ENCODE data around the gene MNX1.

MNX1 gene

DNA sequence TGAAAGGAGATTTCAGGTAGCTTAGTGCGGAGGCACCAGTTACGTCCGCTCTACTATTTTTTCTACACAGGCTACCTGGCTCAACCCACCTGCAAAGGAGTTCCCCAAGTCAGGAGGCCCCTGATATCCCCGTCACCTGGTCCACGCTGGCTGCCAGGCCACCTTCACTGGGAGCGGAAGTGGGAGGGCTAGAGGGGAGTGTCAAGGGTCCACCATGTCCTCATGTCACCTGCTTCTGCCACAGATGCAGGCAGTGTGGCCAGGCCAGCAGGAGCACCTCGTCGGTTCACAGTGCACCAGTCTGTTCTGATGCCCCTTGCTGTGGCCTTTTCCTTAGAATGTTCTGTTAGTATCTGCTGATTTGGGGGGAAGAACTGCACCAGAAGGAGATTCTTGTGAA is 44.1 kb downstream of the MNX1 start:
- Histone ChIP-seq H3K23ac (ENCODE audit: low read depth, low read length, poor library complexity) (no peak overlapping the region), H3K4me3 (ENCODE audit: low read length in 2 of 2) (no peak overlapping the region), H3K4me1 (ENCODE audit: control insufficient read depth in 2 of 2, insufficient read depth in 1 of 2, low read depth in 1 of 2, low read length in 2 of 2) (no peaks in the 10 kb centered on the region), H3K27ac (replicated peaks; ENCODE audit: low read length) (no peak overlapping the region), H4K8ac (ENCODE audit: low read depth, low read length) (no peak overlapping the region), H2AFZ (ENCODE audit: low read length) (no peak overlapping the region), H2BK12ac (ENCODE audit: low read length) (no peak overlapping the region), H3K14ac (ENCODE audit: low read length) (no peak overlapping the region), H3K4ac (ENCODE audit: low read length) (no peak overlapping the region), H3K79me1 (ENCODE audit: low read depth, low read length) (no peaks in the 10 kb centered on the region), H2BK15ac (ENCODE audit: low read length) (no peak overlapping the region), H2AK5ac (ENCODE audit: low read depth, low read length) (no peak overlapping the region), H2BK5ac (ENCODE audit: low read length) (no peak overlapping the region), H4K91ac (ENCODE audit: low read depth, low read length, poor library complexity) (no peak overlapping the region), H3K27me3 (ENCODE audit: control insufficient read depth in 3 of 3, insufficient read depth in 3 of 3, low read depth in 1 of 3, low read length in 3 of 3) (no peaks in the 10 kb centered on the region), H3K4me2 (ENCODE audit: insufficient read depth, low read length, poor library complexity, severe bottlenecking) (no peak overlapping the region), H3K9ac (ENCODE audit: low read depth, low read length, poor library complexity) (no peak overlapping the region), H3K18ac (ENCODE audit: low read length) (no peak overlapping the region), H2BK120ac (ENCODE audit: low read depth, low read length) (no peak overlapping the region), H3K9me3 (replicated peaks in 1 of 2; ENCODE audit: control insufficient read depth in 2 of 2, insufficient read depth in 1 of 2, low read depth in 1 of 2, low read length in 2 of 2) (no peaks in the 10 kb centered on the region), H3K36me3 (replicated peaks in 1 of 2; ENCODE audit: control insufficient read depth in 2 of 2, insufficient read depth in 2 of 2, low read length in 2 of 2) (peaks cover 37 to 97% of the 10 kb centered on the region in 2 donors)
- WGBS, 2 donors (ENCODE audit: extremely low coverage in 2 of 2, insufficient read length in 2 of 2, insufficient replicate concordance in 1 of 2): no CpG with 5 or more reads among the region's 8 CpGs
- DNase-seq (ENCODE audit: low spot score): no peak

DNA sequence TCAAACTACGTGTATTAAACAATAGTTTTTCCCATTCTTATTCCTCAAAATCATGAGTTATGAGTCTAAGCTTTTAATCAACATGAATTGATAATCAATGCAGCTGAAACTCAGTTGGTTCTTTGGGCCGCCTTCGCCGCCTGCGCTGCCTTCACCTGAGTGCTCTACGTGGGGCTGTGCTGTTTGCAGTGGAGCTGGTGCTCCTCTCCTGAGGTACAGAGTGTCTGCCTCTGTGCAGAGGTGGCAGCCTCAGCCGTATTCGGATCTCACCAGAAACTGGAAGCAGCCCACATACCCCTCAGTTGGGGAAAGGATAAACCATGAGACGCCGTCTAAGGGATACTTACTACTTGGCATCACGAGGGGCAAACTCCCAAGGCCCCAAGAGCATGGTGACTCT is 45.5 kb downstream of the MNX1 start:
- H3K79me1 ChIP-seq (ENCODE audit: low read depth, low read length): no peaks in the 10 kb centered on the region
- H2BK12ac ChIP-seq (ENCODE audit: low read length): no peak overlapping the region
- no peak overlapping the region for H2BK120ac ChIP-seq (ENCODE audit: low read depth, low read length)
- H2BK15ac ChIP-seq (ENCODE audit: low read length): no peak overlapping the region
- DNase-seq (ENCODE audit: low spot score): no peak
- no peak overlapping the region for H3K18ac ChIP-seq (ENCODE audit: low read length)
- H3K4me3 ChIP-seq (ENCODE audit: low read length in 2 of 2): no peak overlapping the region
- H3K4me2 ChIP-seq (ENCODE audit: insufficient read depth, low read length, poor library complexity, severe bottlenecking): no peak overlapping the region
- H3K36me3 ChIP-seq (replicated peaks in 1 of 2; ENCODE audit: control insufficient read depth in 2 of 2, insufficient read depth in 2 of 2, low read length in 2 of 2): peaks cover 47 to 100% of the 10 kb centered on the region in 2 donors
- no peak overlapping the region for H3K9ac ChIP-seq (ENCODE audit: low read depth, low read length, poor library complexity)
- no peaks in the 10 kb centered on the region for H3K9me3 ChIP-seq (replicated peaks in 1 of 2; ENCODE audit: control insufficient read depth in 2 of 2, insufficient read depth in 1 of 2, low read depth in 1 of 2, low read length in 2 of 2)
- no peak overlapping the region for H4K8ac ChIP-seq (ENCODE audit: low read depth, low read length)
- no peak overlapping the region for H2AK5ac ChIP-seq (ENCODE audit: low read depth, low read length)
- H2BK5ac ChIP-seq (ENCODE audit: low read length): no peak overlapping the region
- no peak overlapping the region for H4K91ac ChIP-seq (ENCODE audit: low read depth, low read length, poor library complexity)
- no peak overlapping the region for H3K23ac ChIP-seq (ENCODE audit: low read depth, low read length, poor library complexity)
- no peak overlapping the region for H2AFZ ChIP-seq (ENCODE audit: low read length)
- no peak overlapping the region for H3K4ac ChIP-seq (ENCODE audit: low read length)
- no CpG with 5 or more reads among the region's 11 CpGs for WGBS, 2 donors (ENCODE audit: extremely low coverage in 2 of 2, insufficient read length in 2 of 2, insufficient replicate concordance in 1 of 2)
- no peaks in the 10 kb centered on the region for H3K4me1 ChIP-seq (ENCODE audit: control insufficient read depth in 2 of 2, insufficient read depth in 1 of 2, low read depth in 1 of 2, low read length in 2 of 2)
- H3K27ac ChIP-seq (replicated peaks; ENCODE audit: low read length): no peak overlapping the region
- no peak overlapping the region for H3K14ac ChIP-seq (ENCODE audit: low read length)
- no peaks in the 10 kb centered on the region for H3K27me3 ChIP-seq (ENCODE audit: control insufficient read depth in 3 of 3, insufficient read depth in 3 of 3, low read depth in 1 of 3, low read length in 3 of 3)

DNA sequence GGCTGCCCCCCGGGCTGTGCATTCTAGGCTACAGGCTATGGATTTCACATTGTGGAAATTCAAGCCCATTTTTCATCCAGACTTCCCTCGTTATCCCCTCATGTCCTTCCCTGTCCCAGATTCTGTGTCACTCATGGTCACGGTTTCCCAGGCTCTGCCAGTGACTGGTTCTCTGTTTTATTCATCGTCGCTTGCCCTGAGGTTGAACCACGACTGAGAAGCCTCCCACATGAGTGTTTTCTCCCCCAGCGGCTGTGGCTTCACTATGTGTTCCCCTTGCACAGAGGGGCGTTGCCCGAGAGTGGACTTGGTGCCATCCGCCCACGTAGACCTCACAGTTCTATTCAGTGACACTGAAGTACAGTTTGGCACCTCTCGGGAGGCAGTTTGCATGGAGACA is 47.0 kb downstream of the MNX1 start:
- no peaks in the 10 kb centered on the region for H3K27me3 ChIP-seq (ENCODE audit: control insufficient read depth in 3 of 3, insufficient read depth in 3 of 3, low read depth in 1 of 3, low read length in 3 of 3)
- no peak overlapping the region for H2BK120ac ChIP-seq (ENCODE audit: low read depth, low read length)
- no peak overlapping the region for H2BK12ac ChIP-seq (ENCODE audit: low read length)
- no peak overlapping the region for H3K14ac ChIP-seq (ENCODE audit: low read length)
- no peaks in the 10 kb centered on the region for H3K4me1 ChIP-seq (ENCODE audit: control insufficient read depth in 2 of 2, insufficient read depth in 1 of 2, low read depth in 1 of 2, low read length in 2 of 2)
- no CpG with 5 or more reads among the region's 12 CpGs for WGBS, 2 donors (ENCODE audit: extremely low coverage in 2 of 2, insufficient read length in 2 of 2, insufficient replicate concordance in 1 of 2)
- no peak overlapping the region for H3K18ac ChIP-seq (ENCODE audit: low read length)
- H2AK5ac ChIP-seq (ENCODE audit: low read depth, low read length): no peak overlapping the region
- H2BK5ac ChIP-seq (ENCODE audit: low read length): no peak overlapping the region
- H3K36me3 ChIP-seq (replicated peaks in 1 of 2; ENCODE audit: control insufficient read depth in 2 of 2, insufficient read depth in 2 of 2, low read length in 2 of 2): peaks cover 47 to 98% of the 10 kb centered on the region in 2 donors
- H3K4me3 ChIP-seq (ENCODE audit: low read length in 2 of 2): no peak overlapping the region
- H2BK15ac ChIP-seq (ENCODE audit: low read length): no peak overlapping the region
- H3K4me2 ChIP-seq (ENCODE audit: insufficient read depth, low read length, poor library complexity, severe bottlenecking): no peak overlapping the region
- no peak overlapping the region for H3K27ac ChIP-seq (replicated peaks; ENCODE audit: low read length)
- no peaks in the 10 kb centered on the region for H3K9me3 ChIP-seq (replicated peaks in 1 of 2; ENCODE audit: control insufficient read depth in 2 of 2, insufficient read depth in 1 of 2, low read depth in 1 of 2, low read length in 2 of 2)
- no peaks in the 10 kb centered on the region for H3K79me1 ChIP-seq (ENCODE audit: low read depth, low read length)
- H3K23ac ChIP-seq (ENCODE audit: low read depth, low read length, poor library complexity): no peak overlapping the region
- no peak overlapping the region for H3K9ac ChIP-seq (ENCODE audit: low read depth, low read length, poor library complexity)
- no peak for DNase-seq (ENCODE audit: low spot score)
- no peak overlapping the region for H2AFZ ChIP-seq (ENCODE audit: low read length)
- H3K4ac ChIP-seq (ENCODE audit: low read length): no peak overlapping the region
- H4K91ac ChIP-seq (ENCODE audit: low read depth, low read length, poor library complexity): no peak overlapping the region
- no peak overlapping the region for H4K8ac ChIP-seq (ENCODE audit: low read depth, low read length)

DNA sequence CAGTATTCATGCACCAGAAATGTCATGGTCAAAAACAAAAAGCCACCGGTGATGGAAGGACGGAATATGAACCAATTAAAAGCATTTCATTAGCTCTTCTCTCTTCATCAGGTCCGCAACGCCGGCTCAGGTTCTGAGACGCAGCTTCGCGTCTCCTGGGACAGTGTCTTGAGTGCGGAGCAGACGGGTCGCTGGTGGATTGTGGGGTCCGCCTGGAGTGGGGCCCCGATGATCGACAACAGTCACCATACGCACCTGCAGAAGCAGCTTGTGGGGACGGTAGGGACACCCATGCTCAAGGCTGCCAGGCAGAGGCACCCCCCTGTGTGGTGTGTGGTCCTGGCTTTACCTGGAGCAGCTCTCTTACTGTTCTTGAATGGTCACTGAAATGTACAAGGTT is 47.6 kb downstream of the MNX1 start:
- H3K4me2 ChIP-seq (ENCODE audit: insufficient read depth, low read length, poor library complexity, severe bottlenecking): no peak overlapping the region
- no peak overlapping the region for H4K91ac ChIP-seq (ENCODE audit: low read depth, low read length, poor library complexity)
- H3K14ac ChIP-seq (ENCODE audit: low read length): no peak overlapping the region
- H3K9me3 ChIP-seq (replicated peaks in 1 of 2; ENCODE audit: control insufficient read depth in 2 of 2, insufficient read depth in 1 of 2, low read depth in 1 of 2, low read length in 2 of 2): no peaks in the 10 kb centered on the region
- peak overlapping the region in 1 of 2 donors; percentile 65 for H3K4me3 ChIP-seq (ENCODE audit: low read length in 2 of 2)
- H3K4ac ChIP-seq (ENCODE audit: low read length): no peak overlapping the region
- no peak overlapping the region for H3K23ac ChIP-seq (ENCODE audit: low read depth, low read length, poor library complexity)
- H3K36me3 ChIP-seq (replicated peaks in 1 of 2; ENCODE audit: control insufficient read depth in 2 of 2, insufficient read depth in 2 of 2, low read length in 2 of 2): peaks cover 49 to 98% of the 10 kb centered on the region in 2 donors
- H3K4me1 ChIP-seq (ENCODE audit: control insufficient read depth in 2 of 2, insufficient read depth in 1 of 2, low read depth in 1 of 2, low read length in 2 of 2): no peaks in the 10 kb centered on the region
- H3K27ac ChIP-seq (replicated peaks; ENCODE audit: low read length): no peak overlapping the region
- H2BK120ac ChIP-seq (ENCODE audit: low read depth, low read length): no peak overlapping the region
- H3K18ac ChIP-seq (ENCODE audit: low read length): no peak overlapping the region
- H2AK5ac ChIP-seq (ENCODE audit: low read depth, low read length): no peak overlapping the region
- no peak overlapping the region for H3K9ac ChIP-seq (ENCODE audit: low read depth, low read length, poor library complexity)
- no peak for DNase-seq (ENCODE audit: low spot score)
- H3K27me3 ChIP-seq (ENCODE audit: control insufficient read depth in 3 of 3, insufficient read depth in 3 of 3, low read depth in 1 of 3, low read length in 3 of 3): no peaks in the 10 kb centered on the region
- H4K8ac ChIP-seq (ENCODE audit: low read depth, low read length): no peak overlapping the region
- no CpG with 5 or more reads among the region's 16 CpGs for WGBS, 2 donors (ENCODE audit: extremely low coverage in 2 of 2, insufficient read length in 2 of 2, insufficient replicate concordance in 1 of 2)
- H2BK15ac ChIP-seq (ENCODE audit: low read length): no peak overlapping the region
- H2BK5ac ChIP-seq (ENCODE audit: low read length): no peak overlapping the region
- H2AFZ ChIP-seq (ENCODE audit: low read length): no peak overlapping the region
- H3K79me1 ChIP-seq (ENCODE audit: low read depth, low read length): no peaks in the 10 kb centered on the region
- H2BK12ac ChIP-seq (ENCODE audit: low read length): no peak overlapping the region
